Measurements from ENCODE around the gene COL8A1. TPM values are rescaled to one million over a fixed set of nuclear protein-coding genes. Genes with fewer than 3 reads are reported as not detected.

The COL8A1 gene
- total and polyA plus RNA-seq, 2 donors (not counting 1 experiment from before 2014, with no cell fraction given): 0.12 TPM; not detected in 1

DNA sequence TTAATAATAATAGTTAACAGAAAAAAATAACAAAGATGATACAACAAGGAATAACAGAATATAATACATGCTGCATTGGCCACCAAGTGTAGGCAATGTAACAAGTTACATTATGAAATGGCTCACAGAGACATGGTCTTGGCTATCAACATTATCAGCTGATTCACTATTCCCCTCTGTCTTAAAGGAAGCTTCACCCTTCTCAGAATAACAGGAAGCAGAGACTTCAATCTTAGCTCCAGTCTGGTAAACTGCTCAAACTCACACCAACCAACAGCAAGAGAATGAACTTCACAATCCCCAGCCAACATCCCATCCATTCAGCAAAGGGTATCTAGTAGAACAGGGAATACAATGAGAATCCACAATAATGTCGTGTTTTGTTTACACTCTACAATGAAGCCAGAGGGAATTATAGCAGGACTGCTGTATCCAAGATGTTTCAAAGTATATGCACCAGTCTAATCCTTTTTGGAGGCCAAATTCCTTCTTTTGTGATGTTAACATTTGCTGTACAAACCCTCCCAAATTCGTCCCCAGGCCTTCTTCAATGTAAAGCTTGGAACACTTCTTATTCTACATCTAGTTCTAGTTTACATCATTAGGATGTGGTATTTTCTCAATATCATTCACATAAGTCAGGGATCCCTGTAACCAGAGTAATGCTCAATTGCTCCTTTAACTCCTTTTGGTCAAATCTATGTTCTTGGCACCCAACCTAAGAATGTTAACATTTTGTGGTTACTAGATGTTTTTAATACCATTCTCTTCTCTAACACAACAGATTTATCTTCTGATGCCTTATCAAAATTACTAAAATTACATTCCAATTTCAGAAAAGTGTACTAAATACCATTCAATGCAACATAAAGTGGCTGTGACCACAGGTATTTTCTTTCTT lies 126.9 kb downstream of the COL8A1 start:
- H3K79me2 ChIP-seq (ENCODE audit: control insufficient read depth, insufficient read depth, low read length): no peaks in the 10 kb centered on the region
- CTCF ChIA-PET: no interaction called here
- POLR2A ChIA-PET: no interaction called here
- no peaks in the 10 kb centered on the region for H3K9me3 ChIP-seq (ENCODE audit: control extremely low read depth in 1 of 3, control insufficient read depth in 2 of 3, insufficient read depth in 1 of 3, low read length in 2 of 3)
- no peaks in the 10 kb centered on the region for H3K27me3 Mint-ChIP-seq
- no peak for TF ChIP-seq EZH2 (IDR thresholded peaks at IDR 0.05; ENCODE audit: borderline replicate concordance, insufficient read depth, low read depth, low read length, poor library complexity, severe bottlenecking)
- intact Hi-C loops (cut with micrococcal nuclease): no loop called here
- DNase-seq (no peak), ATAC-seq (ENCODE audit: low read depth) (no peak)
- no peak overlapping the region for H3K4me3 ChIP-seq (ENCODE audit: control extremely low read depth in 1 of 5, extremely low read depth in 1 of 5, insufficient read depth in 1 of 5, low read depth in 2 of 5, low read length in 4 of 5)
- H3K27ac ChIP-seq (ENCODE audit: low read length in 2 of 2): no peak overlapping the region
- H3K27ac Mint-ChIP-seq: no peak overlapping the region
- no peak overlapping the region for H3K4me2 ChIP-seq (replicated peaks; ENCODE audit: low read depth, low read length, poor library complexity, severe bottlenecking)
- H3K36me3 ChIP-seq (replicated peaks in 1 of 2; ENCODE audit: control extremely low read depth in 1 of 2, control insufficient read depth in 1 of 2, extremely low read depth in 1 of 2, insufficient read depth in 2 of 2, low read length in 1 of 2): no peaks in the 10 kb centered on the region
- no peaks in the 10 kb centered on the region for H3K4me1 ChIP-seq (ENCODE audit: control insufficient read depth in 2 of 2, insufficient read depth in 2 of 2, low read length in 2 of 2)
- WGBS (ENCODE audit: insufficient coverage): no CpG with 5 or more reads among the region's 2 CpGs
- H2AFZ ChIP-seq (ENCODE audit: insufficient read depth, low read depth, low read length, poor library complexity, severe bottlenecking): no peak overlapping the region
- H3K27me3 ChIP-seq (replicated peaks in 1 of 4; ENCODE audit: control extremely low read depth in 1 of 4, control insufficient read depth in 3 of 4, insufficient read depth in 4 of 4, low read length in 3 of 4): peaks cover 0 to 2% (median 0%) of the 10 kb centered on the region in 4 experiments
- no peaks in the 10 kb centered on the region for H3K4me1 Mint-ChIP-seq
- H4K20me1 ChIP-seq (ENCODE audit: control insufficient read depth, insufficient read depth, low read length, poor library complexity, severe bottlenecking): no peaks in the 10 kb centered on the region
- H3K9ac ChIP-seq (ENCODE audit: low read length): no peak overlapping the region
- H3K9me3 Mint-ChIP-seq (ENCODE audit: insufficient read depth): no peaks in the 10 kb centered on the region
- H3K4me3 Mint-ChIP-seq: no peak overlapping the region

DNA sequence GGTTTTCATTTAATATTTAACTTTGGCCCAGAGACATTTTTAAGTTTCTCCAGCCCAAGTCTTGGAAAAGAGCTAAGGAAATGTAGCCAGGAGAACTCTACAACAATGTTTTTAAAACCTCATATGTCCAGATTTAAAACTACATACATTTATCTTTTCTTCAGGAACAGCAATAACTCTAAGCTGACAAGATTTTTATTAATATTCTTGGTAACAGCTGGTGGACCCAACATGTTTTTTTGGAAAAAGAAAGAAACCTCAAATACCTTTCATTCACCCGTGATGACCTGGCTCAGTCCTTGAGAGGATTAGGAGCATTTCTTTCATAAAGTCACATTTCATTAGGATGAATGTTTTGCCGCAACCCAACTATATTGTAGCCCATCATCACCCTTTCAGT lies 128.9 kb downstream of the COL8A1 start:
- H3K9me3 Mint-ChIP-seq (ENCODE audit: insufficient read depth): no peaks in the 10 kb centered on the region
- no peaks in the 10 kb centered on the region for H3K79me2 ChIP-seq (ENCODE audit: control insufficient read depth, insufficient read depth, low read length)
- H3K4me3 Mint-ChIP-seq: no peak overlapping the region
- H3K27ac ChIP-seq (ENCODE audit: low read length in 2 of 2): no peak overlapping the region
- no peak overlapping the region for H3K27ac Mint-ChIP-seq
- H3K9ac ChIP-seq (ENCODE audit: low read length): no peak overlapping the region
- no peaks in the 10 kb centered on the region for H4K20me1 ChIP-seq (ENCODE audit: control insufficient read depth, insufficient read depth, low read length, poor library complexity, severe bottlenecking)
- CTCF ChIA-PET: no interaction called here
- H3K4me3 ChIP-seq (ENCODE audit: control extremely low read depth in 1 of 5, extremely low read depth in 1 of 5, insufficient read depth in 1 of 5, low read depth in 2 of 5, low read length in 4 of 5): no peak overlapping the region
- H3K4me1 ChIP-seq (ENCODE audit: control insufficient read depth in 2 of 2, insufficient read depth in 2 of 2, low read length in 2 of 2): no peaks in the 10 kb centered on the region
- H3K36me3 ChIP-seq (replicated peaks in 1 of 2; ENCODE audit: control extremely low read depth in 1 of 2, control insufficient read depth in 1 of 2, extremely low read depth in 1 of 2, insufficient read depth in 2 of 2, low read length in 1 of 2): no peaks in the 10 kb centered on the region
- no peak overlapping the region for H2AFZ ChIP-seq (ENCODE audit: insufficient read depth, low read depth, low read length, poor library complexity, severe bottlenecking)
- peaks cover 4% of the 10 kb centered on the region for H3K27me3 Mint-ChIP-seq
- WGBS (ENCODE audit: insufficient coverage): no CpG with 5 or more reads among the region's 2 CpGs
- H3K9me3 ChIP-seq (ENCODE audit: control extremely low read depth in 1 of 3, control insufficient read depth in 2 of 3, insufficient read depth in 1 of 3, low read length in 2 of 3): no peaks in the 10 kb centered on the region
- TF ChIP-seq, protein P1, sequence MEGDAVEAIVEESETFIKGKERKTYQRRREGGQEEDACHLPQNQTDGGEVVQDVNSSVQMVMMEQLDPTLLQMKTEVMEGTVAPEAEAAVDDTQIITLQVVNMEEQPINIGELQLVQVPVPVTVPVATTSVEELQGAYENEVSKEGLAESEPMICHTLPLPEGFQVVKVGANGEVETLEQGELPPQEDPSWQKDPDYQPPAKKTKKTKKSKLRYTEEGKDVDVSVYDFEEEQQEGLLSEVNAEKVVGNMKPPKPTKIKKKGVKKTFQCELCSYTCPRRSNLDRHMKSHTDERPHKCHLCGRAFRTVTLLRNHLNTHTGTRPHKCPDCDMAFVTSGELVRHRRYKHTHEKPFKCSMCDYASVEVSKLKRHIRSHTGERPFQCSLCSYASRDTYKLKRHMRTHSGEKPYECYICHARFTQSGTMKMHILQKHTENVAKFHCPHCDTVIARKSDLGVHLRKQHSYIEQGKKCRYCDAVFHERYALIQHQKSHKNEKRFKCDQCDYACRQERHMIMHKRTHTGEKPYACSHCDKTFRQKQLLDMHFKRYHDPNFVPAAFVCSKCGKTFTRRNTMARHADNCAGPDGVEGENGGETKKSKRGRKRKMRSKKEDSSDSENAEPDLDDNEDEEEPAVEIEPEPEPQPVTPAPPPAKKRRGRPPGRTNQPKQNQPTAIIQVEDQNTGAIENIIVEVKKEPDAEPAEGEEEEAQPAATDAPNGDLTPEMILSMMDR (IDR thresholded peaks at IDR 0.05): no peak
- TF ChIP-seq EZH2 (IDR thresholded peaks at IDR 0.05; ENCODE audit: borderline replicate concordance, insufficient read depth, low read depth, low read length, poor library complexity, severe bottlenecking): no peak
- intact Hi-C loops (cut with micrococcal nuclease): no loop called here
- DNase-seq (no peak), ATAC-seq (ENCODE audit: low read depth) (no peak)
- H3K4me1 Mint-ChIP-seq: no peaks in the 10 kb centered on the region
- POLR2A ChIA-PET: no interaction called here
- H3K27me3 ChIP-seq (replicated peaks in 1 of 4; ENCODE audit: control extremely low read depth in 1 of 4, control insufficient read depth in 3 of 4, insufficient read depth in 4 of 4, low read length in 3 of 4): no peaks in the 10 kb centered on the region
- H3K4me2 ChIP-seq (replicated peaks; ENCODE audit: low read depth, low read length, poor library complexity, severe bottlenecking): no peak overlapping the region
